ENCODE results near the gene ABTB2. TPM values are rescaled to one million over a fixed set of nuclear protein-coding genes. Genes with fewer than 3 reads are reported as not detected.

ABTB2 gene
- total and polyA plus RNA-seq, 9 of the 15 experiments (the other 6 are each of a cell fraction or from before 2014, with no cell fraction given): 0.03 to 0.18 (median 0.12) TPM; not detected in 2

DNA sequence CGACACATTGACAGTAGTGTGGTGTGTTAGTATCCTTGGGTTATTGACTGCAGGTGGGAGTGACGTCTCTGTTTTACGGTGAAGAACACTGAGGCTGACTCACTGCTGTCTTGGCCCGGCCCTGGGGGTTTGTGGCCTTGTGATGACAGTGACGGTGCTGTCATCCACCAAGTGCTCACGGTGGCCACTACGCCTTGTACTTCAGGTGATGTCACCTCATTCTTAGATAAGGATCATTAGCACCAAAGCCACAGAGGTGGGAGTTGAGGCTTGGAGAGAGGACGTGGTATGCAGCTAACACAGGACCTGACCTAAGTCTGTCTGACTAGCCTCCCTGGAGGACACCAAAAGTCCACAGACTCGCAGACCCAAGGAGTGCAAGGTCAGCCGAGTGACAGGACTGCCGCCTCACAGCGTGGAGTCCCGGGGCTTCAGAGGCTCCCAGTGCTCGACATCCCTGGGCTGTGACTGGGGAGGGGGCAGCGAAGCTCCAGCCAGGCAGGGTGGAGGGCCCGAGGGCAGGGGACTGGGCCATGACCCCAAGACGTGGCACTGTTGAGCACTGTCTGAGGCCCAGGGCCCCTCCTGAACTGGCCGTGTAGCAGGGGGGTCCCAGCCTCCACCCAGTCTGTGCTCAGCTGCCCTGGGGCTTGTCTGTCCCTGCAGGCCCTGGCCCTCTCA lies 195.9 kb downstream of the ABTB2 start (continued):
- no peak for TF ChIP-seq ZNF197 (CRISPR knock-in tag; IDR thresholded peaks at IDR 0.05; ENCODE audit: low read depth)
- no peak for TF ChIP-seq ZNF274 (IDR thresholded peaks at IDR 0.05; ENCODE audit: borderline replicate concordance, low read depth, low read length)
- TF ChIP-seq SMARCE1 (IDR thresholded peaks at IDR 0.05): peak; percentile 76; the same call in 1 of the 2 replicates
- TF ChIP-seq GATA2 (CRISPR knock-in tag; IDR thresholded peaks at IDR 0.05): peak; percentile 66; the same call in 1 of the 2 replicates
- no peak for TF ChIP-seq ZNF134 (CRISPR knock-in tag; conservative IDR thresholded peaks at IDR 0.05)
- peak in 1 of 2 experiments; percentile 55; a peak in 1 of 4 replicates for TF ChIP-seq SRF (CRISPR knock-in tag; IDR thresholded peaks at IDR 0.05)
- TF ChIP-seq POLR3A (IDR thresholded peaks at IDR 0.05; ENCODE audit: borderline replicate concordance, extremely low read depth, insufficient read depth, insufficient read length): no peak
- no peak for TF ChIP-seq RBM17 (IDR thresholded peaks at IDR 0.05; ENCODE audit: borderline replicate concordance, low read depth, low read length)
- TF ChIP-seq, protein P1, sequence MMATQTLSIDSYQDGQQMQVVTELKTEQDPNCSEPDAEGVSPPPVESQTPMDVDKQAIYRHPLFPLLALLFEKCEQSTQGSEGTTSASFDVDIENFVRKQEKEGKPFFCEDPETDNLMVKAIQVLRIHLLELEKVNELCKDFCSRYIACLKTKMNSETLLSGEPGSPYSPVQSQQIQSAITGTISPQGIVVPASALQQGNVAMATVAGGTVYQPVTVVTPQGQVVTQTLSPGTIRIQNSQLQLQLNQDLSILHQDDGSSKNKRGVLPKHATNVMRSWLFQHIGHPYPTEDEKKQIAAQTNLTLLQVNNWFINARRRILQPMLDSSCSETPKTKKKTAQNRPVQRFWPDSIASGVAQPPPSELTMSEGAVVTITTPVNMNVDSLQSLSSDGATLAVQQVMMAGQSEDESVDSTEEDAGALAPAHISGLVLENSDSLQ (IDR thresholded peaks at IDR 0.05): peak; percentile 64
- TF ChIP-seq, protein P2, sequence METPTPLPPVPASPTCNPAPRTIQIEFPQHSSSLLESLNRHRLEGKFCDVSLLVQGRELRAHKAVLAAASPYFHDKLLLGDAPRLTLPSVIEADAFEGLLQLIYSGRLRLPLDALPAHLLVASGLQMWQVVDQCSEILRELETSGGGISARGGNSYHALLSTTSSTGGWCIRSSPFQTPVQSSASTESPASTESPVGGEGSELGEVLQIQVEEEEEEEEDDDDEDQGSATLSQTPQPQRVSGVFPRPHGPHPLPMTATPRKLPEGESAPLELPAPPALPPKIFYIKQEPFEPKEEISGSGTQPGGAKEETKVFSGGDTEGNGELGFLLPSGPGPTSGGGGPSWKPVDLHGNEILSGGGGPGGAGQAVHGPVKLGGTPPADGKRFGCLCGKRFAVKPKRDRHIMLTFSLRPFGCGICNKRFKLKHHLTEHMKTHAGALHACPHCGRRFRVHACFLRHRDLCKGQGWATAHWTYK (CRISPR knock-in tag; IDR thresholded peaks at IDR 0.05): 0 out of 2 replicates have a peak, but pooled peaks have one; percentile 64
- TF ChIP-seq ZNF41 (CRISPR knock-in tag; conservative IDR thresholded peaks at IDR 0.05): no peak
- 0 out of 2 replicates have a peak, but pooled peaks have one; percentile 29 for TF ChIP-seq ETV5 (CRISPR knock-in tag; IDR thresholded peaks at IDR 0.05; ENCODE audit: low read depth)
- peak in 1 of 2 experiments; percentile 39; a peak in 1 of 4 replicates for TF ChIP-seq TEAD1 (CRISPR knock-in tag; IDR thresholded peaks at IDR 0.05)
- peak; percentile 66 for TF ChIP-seq ARID1B (IDR thresholded peaks at IDR 0.05)
- no peak for TF ChIP-seq GTF2F1 (IDR thresholded peaks at IDR 0.05; ENCODE audit: low read depth, low read length)
- TF ChIP-seq, protein P3, sequence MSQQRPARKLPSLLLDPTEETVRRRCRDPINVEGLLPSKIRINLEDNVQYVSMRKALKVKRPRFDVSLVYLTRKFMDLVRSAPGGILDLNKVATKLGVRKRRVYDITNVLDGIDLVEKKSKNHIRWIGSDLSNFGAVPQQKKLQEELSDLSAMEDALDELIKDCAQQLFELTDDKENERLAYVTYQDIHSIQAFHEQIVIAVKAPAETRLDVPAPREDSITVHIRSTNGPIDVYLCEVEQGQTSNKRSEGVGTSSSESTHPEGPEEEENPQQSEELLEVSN (IDR thresholded peaks at IDR 0.05; ENCODE audit: borderline replicate concordance in 1 of 2, extremely low read depth in 1 of 2, insufficient read depth in 1 of 2, insufficient read length in 1 of 2, low read depth in 1 of 2, low read length in 1 of 2, poor library complexity in 1 of 2, severe bottlenecking in 1 of 2): no peak
- peak in 1 of 2 experiments; percentile 22; a peak in 2 of 4 replicates for TF ChIP-seq NRF1 (conservative IDR thresholded peaks at IDR 0.05 in 1 of 2, IDR thresholded peaks at IDR 0.05 in 1 of 2)

All from K562 (cell line).